Endothelial cell of umbilical vein (primary cell): ENCODE data around the gene TAF13. TPM values are rescaled to one million over a fixed set of nuclear protein-coding genes. Genes with fewer than 3 reads are reported as not detected.

Experiments used
- BruUV-seq: library from RNA; stranded (reverse); fragments of 400-500 nt; replicated peaks from 2 replicates; lab custom pipeline; 2021; lab: Mats Ljungman, UMichigan
- CTCF ChIA-PET: fragments of 300-600, 350-600 bp; sonication (Branson Sonifier 250); formaldehyde crosslinking; loops from one replicate; lab custom pipeline; 2021; ENCODE audit warnings: antibody characterized with exemption, inconsistent platforms; lab: Charles Lee
- POLR2A ChIA-PET: fragments of 300-600, 350-600 bp; sonication (Branson Sonifier 250); formaldehyde crosslinking; loops from one replicate; lab custom pipeline; 2021; ENCODE audit warnings: antibody characterized with exemption, inconsistent platforms; lab: Charles Lee
- DNase-seq: peaks from one replicate; pipeline ENCODE4 v3.0.0-alpha.2; 2011; ENCODE audit warnings: low read depth, low spot score
- FAIRE-seq: peaks from 2 replicates; lab custom pipeline; 2011; peaks lifted over from hg19 to GRCh38; lab: Jason Lieb, UNC
- H2AFZ ChIP-seq: 2 replicates; pipeline ENCODE4 v1.6.0; 2012; ENCODE audit warnings: low read depth, low read length, control low read depth, inconsistent platforms
- H3K27ac ChIP-seq: 2 replicates; pipeline ENCODE4 v1.5.1; 2011; ENCODE audit warnings: low read depth, mild to moderate bottlenecking, control low read depth, low read length, moderate library complexity; ENCODE audit not compliant: insufficient read depth
- H3K27me3 ChIP-seq, 2 experiments: 2 replicates each; pipeline versions ENCODE4 v1.6.0 to v1.6.1; 2011; ENCODE audit warnings: low read length in 2 of 2, mixed read lengths in 1 of 2; ENCODE audit not compliant: control insufficient read depth in 2 of 2, insufficient read depth in 2 of 2
- H3K36me3 ChIP-seq, 2 experiments: 2 replicates in 1 of 2; 3 replicates in 1 of 2; pipeline ENCODE4 v1.5.1; 2011; ENCODE audit warnings: low read length in 2 of 2, mild to moderate bottlenecking in 1 of 2, moderate library complexity in 1 of 2; ENCODE audit not compliant: control insufficient read depth in 2 of 2, insufficient read depth in 2 of 2; ENCODE audit errors: extremely low read depth in 1 of 2
- H3K4me1 ChIP-seq: 3 replicates; pipeline ENCODE4 v1.5.1; 2011; ENCODE audit warnings: mild to moderate bottlenecking, low read length; ENCODE audit not compliant: control insufficient read depth, insufficient read depth; ENCODE audit errors: extremely low read depth
- H3K4me2 ChIP-seq: 2 replicates; pipeline ENCODE4 v1.6.1; 2011; ENCODE audit warnings: low read length, control low read depth, mixed read lengths; ENCODE audit not compliant: insufficient read depth
- H3K4me3 ChIP-seq, 3 experiments: fragments of 200-600 bp in 1 of 3; sonication (generic), shearing (Covaris generic) in 1 of 3; replicated peaks in 1 of 3; 2 replicates each; pipeline ENCODE4 v1.5.1; 2011 to 2016; ENCODE audit warnings: control low read depth in 3 of 3, low read length in 3 of 3, mild to moderate bottlenecking in 2 of 3, inconsistent platforms in 1 of 3, low read depth in 1 of 3, moderate library complexity in 1 of 3; ENCODE audit not compliant: insufficient read depth in 1 of 3
- H3K79me2 ChIP-seq: 2 replicates; pipeline ENCODE4 v1.6.0; 2012; ENCODE audit warnings: low read length, inconsistent platforms; ENCODE audit not compliant: control insufficient read depth, insufficient read depth
- H3K9ac ChIP-seq: replicated peaks from 2 replicates; pipeline ENCODE3; 2011; ENCODE audit warnings: low read length, control low read depth; ENCODE audit not compliant: insufficient read depth; ENCODE audit errors: extremely low read depth
- H3K9me1 ChIP-seq: replicated peaks from 3 replicates; pipeline ENCODE4 v1.6.0; 2011; ENCODE audit warnings: mild to moderate bottlenecking, low read length; ENCODE audit not compliant: control insufficient read depth, insufficient read depth; ENCODE audit errors: extremely low read depth
- H3K9me3 ChIP-seq: replicated peaks from 2 replicates; pipeline ENCODE4 v1.5.1; 2012; ENCODE audit warnings: low read length, inconsistent platforms; ENCODE audit not compliant: control insufficient read depth, insufficient read depth
- H4K20me1 ChIP-seq: replicated peaks from 2 replicates; pipeline ENCODE3; 2011; ENCODE audit warnings: mild to moderate bottlenecking, low read length; ENCODE audit not compliant: control insufficient read depth, insufficient read depth; ENCODE audit errors: extremely low read depth
- CTCF ChIP-seq, 2 donors: IDR thresholded peaks; 1 replicate in 1 of 2; 2 replicates in 1 of 2; pipeline ENCODE4 v1.5.1; 2011; ENCODE audit warnings: low read length in 2 of 2, mild to moderate bottlenecking in 2 of 2, moderate library complexity in 2 of 2, control low read depth in 1 of 2, inconsistent platforms in 1 of 2, low read depth in 1 of 2; ENCODE audit not compliant: insufficient read depth in 1 of 2; ENCODE audit errors: extremely low read depth in 1 of 2
- EZH2 ChIP-seq: IDR thresholded peaks from 2 replicates; pipeline ENCODE4 v1.6.1; 2012; ENCODE audit warnings: borderline replicate concordance, low read depth, mild to moderate bottlenecking, moderate library complexity, low read length, inconsistent platforms; ENCODE audit not compliant: severe bottlenecking
- FOS ChIP-seq: IDR thresholded peaks from 2 replicates; pipeline ENCODE4 v1.6.1; 2011; ENCODE audit warnings: mild to moderate bottlenecking, low read length, moderate library complexity, borderline replicate concordance; ENCODE audit not compliant: insufficient read depth
- GATA2 ChIP-seq: IDR thresholded peaks from 2 replicates; pipeline ENCODE4 v1.7.0; 2011; ENCODE audit warnings: low read depth, mild to moderate bottlenecking, moderate library complexity, mixed read lengths, low read length; ENCODE audit not compliant: insufficient read length, insufficient read depth
- JUN ChIP-seq: IDR thresholded peaks from 2 replicates; pipeline ENCODE4 v1.6.1; 2011; ENCODE audit warnings: borderline replicate concordance, low read depth; ENCODE audit not compliant: insufficient read length, insufficient read depth
- MYC ChIP-seq: IDR thresholded peaks from one replicate; pipeline ENCODE4 v1.6.1; 2011; ENCODE audit warnings: mild to moderate bottlenecking, low read depth, low read length
- POLR2A ChIP-seq: IDR thresholded peaks from 2 replicates; pipeline ENCODE4 v1.6.1; 2012; ENCODE audit warnings: low read depth, mild to moderate bottlenecking, control low read depth, low read length
- POLR2AphosphoS5 ChIP-seq: IDR thresholded peaks from 2 replicates; pipeline ENCODE4 v1.6.1; 2012; ENCODE audit warnings: low read depth, mild to moderate bottlenecking, control low read depth, low read length, moderate library complexity; ENCODE audit not compliant: insufficient read depth
- dilution Hi-C: fragments of 300-500 bp; cut with MboI; formaldehyde crosslinking; loops from one replicate; pipeline ENCODE4 v1.15.0; 2019; ENCODE audit warnings: low sequenced_read_pairs; ENCODE audit not compliant: extremely low pct_ligation_motif_present
- intact Hi-C: fragments of 100-400 bp; cut with micrococcal nuclease; formaldehyde crosslinking; loops from one replicate; pipeline ENCODE4 v1.10.0; 2022
- polyA plus RNA-seq, 4 experiments: library from polyadenylated mRNA; depleted of rRNA in 3 of 4; stranded (reverse) in 3 of 4; unstranded in 1 of 4; fragments of >200 nt; gene quantifications; 2 replicates each; pipeline versions ENCODE4 v1.2.1 to v1.2.3, GENCODE V29; 2011 to 2012; ENCODE audit warnings: missing spikeins in 1 of 4
- total RNA-seq: library from RNA; stranded (reverse); gene quantifications from 2 replicates; pipeline ENCODE4 v1.2.3, GENCODE V29; 2021
- TF ChIP-seq, protein P1 (sequence below): IDR thresholded peaks from 2 replicates; pipeline ENCODE4 v1.6.1; 2011; ENCODE audit not compliant: insufficient read depth, insufficient read length

Gene TAF13
- total and polyA plus RNA-seq, 2 donors (not counting 3 experiments of a cell fraction or from before 2014, with no cell fraction given) = 14.8 to 42.3 TPM

DNA sequence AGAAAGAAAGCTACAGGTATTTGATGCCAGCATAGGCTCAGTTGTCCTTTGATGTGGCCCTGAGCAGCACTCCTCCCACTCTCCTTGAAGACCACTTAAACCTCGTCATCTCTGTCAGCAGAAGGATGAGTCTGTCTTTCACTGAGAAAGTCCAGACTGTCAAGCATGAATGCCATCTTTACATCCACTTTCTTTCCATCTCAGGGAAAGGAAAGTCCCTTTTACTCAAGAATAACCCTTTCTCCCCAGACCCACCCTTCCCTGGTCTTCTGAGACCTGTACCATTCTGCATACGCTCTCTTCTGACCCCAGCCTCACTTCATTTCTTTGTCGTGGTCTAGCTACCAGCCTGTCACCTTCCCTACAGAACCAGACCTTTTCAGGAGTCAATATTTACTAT is 34.1 kb upstream of the TAF13 start:
- no peak for TF ChIP-seq CTCF (IDR thresholded peaks at IDR 0.05; ENCODE audit: extremely low read depth in 1 of 2, insufficient read depth in 1 of 2, low read depth in 1 of 2, low read length in 2 of 2)
- TF ChIP-seq, protein P1, sequence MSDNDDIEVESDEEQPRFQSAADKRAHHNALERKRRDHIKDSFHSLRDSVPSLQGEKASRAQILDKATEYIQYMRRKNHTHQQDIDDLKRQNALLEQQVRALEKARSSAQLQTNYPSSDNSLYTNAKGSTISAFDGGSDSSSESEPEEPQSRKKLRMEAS = no peak
- no peak for TF ChIP-seq FOS
- TF ChIP-seq POLR2AphosphoS5 = no peak
- TF ChIP-seq EZH2 = no peak
- no peak for TF ChIP-seq GATA2
- TF ChIP-seq POLR2A = no peak
- TF ChIP-seq MYC = no peak
- TF ChIP-seq JUN = no peak
- FAIRE-seq (no peak), DNase-seq (no peak)
- Histone ChIP-seq H3K4me1 (peaks cover 7% of the 10 kb centered on the region), H3K4me3 (no peak overlapping the region), H4K20me1 (no peaks in the 10 kb centered on the region), H3K79me2 (no peaks in the 10 kb centered on the region), H3K9me1 (no peaks in the 10 kb centered on the region), H3K4me2 (no peak overlapping the region), H3K36me3 (no peaks in the 10 kb centered on the region), H3K9me3 (no peaks in the 10 kb centered on the region), H2AFZ (no peak overlapping the region), H3K27me3 (peaks cover 33 to 50% of the 10 kb centered on the region in 2 experiments), H3K9ac (no peak overlapping the region), H3K27ac (no peak overlapping the region)
- ChIA-PET CTCF (interaction anchor here (0.9 to 5.2 kb wide), 5 partner anchors 10 to 467 kb away, joined by 3 to 64 read pairs (median 3); partner anchors contain the start of gene SARS1), POLR2A (interaction anchor here (0.7 to 1.5 kb wide), 2 partner anchors 10 to 313 kb away, joined by 6 to 10 read pairs; no protein-coding TSS in a partner anchor)
- no TSS peak for BruUV-seq
- dilution Hi-C loops = no loop called here
- intact Hi-C loops = loop anchor here (5.0 kb wide), 1 partner anchor 68 kb away; the partner anchor contains the start of gene WDR47
